Activated CD8-positive, alpha-beta memory T cell treated with anti-CD3 and anti-CD28 coated beads, Interleukin-2, amount 50 U/mL, for 48 hours (primary cell): ENCODE data around the gene SHD.
"Not testable (repeated sequence)": the region's sequence is repeated elsewhere in the genome, so short reads cannot be mapped to it uniquely, and the experiment has no call there.

Source experiments
- DNase-seq: peaks from one replicate; pipeline ENCODE4 v3.0.0-alpha.2; 2020

The SHD gene

GRCh38 chr19:4278419-4279266 is at the start of gene SHD:
Gene SHD (plus strand): TSS chr19:4279266. CDS start chr19:4280064, 798 bp downstream.
- DNase-seq = no peak

GRCh38 chr19:4230237-4230636 is 48.8 kb upstream of the SHD start:
- not testable (repeated sequence) for DNase-seq

- DNase-seq = not testable (repeated sequence)
These were observed 47.5 kb upstream of the SHD start for GRCh38 chr19:4231521-4231920.

GRCh38 chr19:4232139-4232538 is 46.9 kb upstream of the SHD start:
- not testable (repeated sequence) for DNase-seq

- DNase-seq = no peak
These were observed 46.3 kb upstream of the SHD start for GRCh38 chr19:4232614-4233281.

- DNase-seq = peak; percentile 97
These were observed 45.7 kb upstream of the SHD start for GRCh38 chr19:4233282-4233853.

GRCh38 chr19:4234142-4234861 is 44.8 kb upstream of the SHD start:
- no peak for DNase-seq

GRCh38 chr19:4234862-4235201 is 44.2 kb upstream of the SHD start:
- no peak for DNase-seq

GRCh38 chr19:4237510-4237909 is 41.6 kb upstream of the SHD start:
- not testable (repeated sequence) for DNase-seq

GRCh38 chr19:4238831-4239230 is 40.2 kb upstream of the SHD start:
- DNase-seq = no peak

GRCh38 chr19:4241824-4242430 is 37.1 kb upstream of the SHD start:
- no peak for DNase-seq

- DNase-seq = not testable (repeated sequence)
These were observed 33.1 kb upstream of the SHD start for GRCh38 chr19:4245938-4246337.

- peak; percentile 96 for DNase-seq
These were observed 32.1 kb upstream of the SHD start, which contains the start of gene YJU2 for GRCh38 chr19:4246767-4247593. Gene YJU2 (plus strand): TSS chr19:4247080. CDS start chr19:4247147, 67 bp downstream.

- no peak for DNase-seq
These were observed 22.5 kb upstream of the SHD start for GRCh38 chr19:4256563-4256962.

- no peak for DNase-seq
These were observed 22.0 kb upstream of the SHD start for GRCh38 chr19:4257025-4257424.

- DNase-seq = no peak
These were observed 20.9 kb upstream of the SHD start for GRCh38 chr19:4258181-4258580.

- no peak for DNase-seq
These were observed 18.4 kb upstream of the SHD start for GRCh38 chr19:4260613-4261191.

- no peak for DNase-seq
These were observed 14.3 kb upstream of the SHD start for GRCh38 chr19:4264812-4265211.

GRCh38 chr19:4266253-4267000 is 12.6 kb upstream of the SHD start:
- DNase-seq = no peak

- peak; percentile 89 for DNase-seq
These were observed 11.8 kb upstream of the SHD start for GRCh38 chr19:4267101-4267900.
